PFSK-1 (cell line): ENCODE measurements around the gene LCE1C.

Source experiments
- POLR2AphosphoS5 ChIP-seq: IDR thresholded peaks from 2 replicates; pipeline ENCODE4 v1.6.1; 2012; ENCODE audit warnings: low read depth, mild to moderate bottlenecking, control low read depth, low read length, moderate library complexity
- REST ChIP-seq, 2 experiments: IDR thresholded peaks; 2 replicates each; pipeline versions ENCODE4 v1.6.1 to v1.8.0; 2011 to 2012; ENCODE audit warnings: low read depth in 2 of 2, low read length in 2 of 2, control low read depth in 1 of 2, inconsistent platforms in 1 of 2, mild to moderate bottlenecking in 1 of 2, moderate library complexity in 1 of 2; ENCODE audit not compliant: insufficient read depth in 1 of 2
- SIN3A ChIP-seq: IDR thresholded peaks from 2 replicates; pipeline ENCODE4 v1.6.1; 2012; ENCODE audit warnings: mild to moderate bottlenecking, low read length, moderate library complexity, borderline replicate concordance; ENCODE audit not compliant: insufficient read depth

- TF ChIP-seq REST (IDR thresholded peaks at IDR 0.05; ENCODE audit: insufficient read depth in 1 of 2, low read depth in 2 of 2, low read length in 2 of 2) = no peak
- TF ChIP-seq SIN3A = no peak
- no peak for TF ChIP-seq POLR2AphosphoS5
Observed at GRCh38 chr1:152756872-152757271, 49.6 kb downstream of the LCE1C start.
